ENCODE measurements around the gene DAPK3.

DAPK3 gene

DNA sequence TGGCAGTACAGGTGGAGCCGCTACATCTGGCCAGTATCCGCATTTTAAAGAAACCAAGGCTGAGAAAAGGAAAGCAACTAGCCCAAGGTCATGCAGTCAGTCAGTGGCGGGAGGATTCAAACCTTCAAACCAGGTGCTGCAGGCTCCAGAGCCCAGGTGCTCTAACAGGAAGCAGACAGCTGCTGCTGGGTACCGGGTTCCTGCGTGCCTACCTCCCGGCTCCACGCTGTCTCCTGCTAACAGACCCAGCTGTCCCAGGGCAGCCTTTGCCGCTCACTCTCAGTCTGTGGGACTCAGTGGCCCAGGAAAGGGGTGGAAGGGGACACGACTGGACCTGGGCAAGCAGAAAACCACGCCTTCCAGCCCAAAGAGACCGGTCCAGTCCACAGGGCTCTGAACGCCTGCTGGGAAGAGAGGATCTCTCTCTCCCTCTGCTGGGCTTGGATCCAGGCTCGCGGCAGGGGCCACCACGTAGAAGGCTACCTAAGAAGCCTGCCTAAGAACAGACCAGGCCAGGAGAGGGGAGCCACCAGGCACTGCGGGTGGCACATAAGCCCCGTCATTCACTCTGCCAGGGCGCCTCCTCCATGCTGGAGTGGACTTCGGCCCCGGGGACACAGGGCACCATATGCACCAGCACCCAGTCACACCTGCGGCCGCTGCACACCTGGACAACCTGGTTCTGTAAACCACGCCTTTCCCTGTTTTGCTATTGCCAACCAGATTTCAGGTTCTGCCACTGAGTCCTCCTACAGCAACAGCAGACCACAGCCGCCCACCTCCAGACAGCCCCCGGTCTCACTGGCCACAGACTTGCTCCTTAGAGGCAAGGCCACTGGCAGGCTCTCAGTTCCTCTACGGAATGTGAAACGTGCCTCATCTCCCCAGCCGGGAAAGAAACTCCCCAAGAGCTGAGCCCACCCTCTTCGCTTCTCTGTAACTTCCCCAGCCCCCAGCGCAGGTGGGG lies 4.6 kb downstream of the DAPK3 start:
- H3F3A ChIP-seq (ENCODE audit: insufficient read depth, low read length), result peaks cover 2% of the 10 kb centered on the region
- H3K4me1 ChIP-seq (ENCODE audit: low read length), result 0 out of 2 replicates have a peak, but pooled peaks cover 4% of the 10 kb centered on the region
- no peaks in the 10 kb centered on the region for H3K27me3 ChIP-seq (replicated peaks; ENCODE audit: insufficient read depth, low read length)
- H3K9ac ChIP-seq (ENCODE audit: low read length), result no peak overlapping the region
- TF ChIP-seq EZH2 (optimal IDR thresholded peaks at IDR 0.05; ENCODE audit: low read depth, low read length), result no peak
- TF ChIP-seq EZH2phosphoT487 (IDR thresholded peaks at IDR 0.05; ENCODE audit: low read length), result no peak
- no peak for TF ChIP-seq CTCF (IDR thresholded peaks at IDR 0.05; ENCODE audit: low read length)
- no peak overlapping the region for H2AFZ ChIP-seq (ENCODE audit: low read length)
- peaks cover 45% of the 10 kb centered on the region for H3K79me2 ChIP-seq (ENCODE audit: low read length)
- H4K20me1 ChIP-seq (ENCODE audit: insufficient read depth, low read length), result no peaks in the 10 kb centered on the region
- no peaks in the 10 kb centered on the region for H3K9me3 ChIP-seq (replicated peaks; ENCODE audit: insufficient read depth, low read length)
- H3K36me3 ChIP-seq (replicated peaks; ENCODE audit: insufficient read depth, low read length), result peaks cover 7% of the 10 kb centered on the region; the same call in 1 of the 2 replicates
- H3K4me3 ChIP-seq (ENCODE audit: low read length), result no peak overlapping the region
- no peak overlapping the region for H3K4me2 ChIP-seq (ENCODE audit: low read depth, low read length)
- no peak overlapping the region for H3K27ac ChIP-seq (ENCODE audit: low read length)
- DNase-seq, result no peak
- no peaks in the 10 kb centered on the region for H3K9me2 ChIP-seq (replicated peaks; ENCODE audit: insufficient read depth, low read length)

- Histone ChIP-seq H3F3A (ENCODE audit: insufficient read depth, low read length) (no peaks in the 10 kb centered on the region), H3K79me2 (ENCODE audit: low read length) (peaks cover 32% of the 10 kb centered on the region), H3K9me2 (replicated peaks; ENCODE audit: insufficient read depth, low read length) (no peaks in the 10 kb centered on the region), H3K9ac (ENCODE audit: low read length) (no peak overlapping the region), H2AFZ (ENCODE audit: low read length) (no peak overlapping the region), H4K20me1 (ENCODE audit: insufficient read depth, low read length) (no peaks in the 10 kb centered on the region), H3K4me1 (ENCODE audit: low read length) (no peaks in the 10 kb centered on the region), H3K27ac (ENCODE audit: low read length) (no peak overlapping the region), H3K36me3 (replicated peaks; ENCODE audit: insufficient read depth, low read length) (peaks cover 9% of the 10 kb centered on the region), H3K4me3 (ENCODE audit: low read length) (no peak overlapping the region), H3K27me3 (replicated peaks; ENCODE audit: insufficient read depth, low read length) (no peaks in the 10 kb centered on the region), H3K4me2 (ENCODE audit: low read depth, low read length) (no peak overlapping the region), H3K9me3 (replicated peaks; ENCODE audit: insufficient read depth, low read length) (no peaks in the 10 kb centered on the region)
- no peak for TF ChIP-seq EZH2phosphoT487 (IDR thresholded peaks at IDR 0.05; ENCODE audit: low read length)
- TF ChIP-seq CTCF (IDR thresholded peaks at IDR 0.05; ENCODE audit: low read length), result no peak
- TF ChIP-seq EZH2 (optimal IDR thresholded peaks at IDR 0.05; ENCODE audit: low read depth, low read length), result no peak
- no peak for DNase-seq
Observed at GRCh38 chr19:3964256-3965194, 6.4 kb downstream of the DAPK3 start.

DNA sequence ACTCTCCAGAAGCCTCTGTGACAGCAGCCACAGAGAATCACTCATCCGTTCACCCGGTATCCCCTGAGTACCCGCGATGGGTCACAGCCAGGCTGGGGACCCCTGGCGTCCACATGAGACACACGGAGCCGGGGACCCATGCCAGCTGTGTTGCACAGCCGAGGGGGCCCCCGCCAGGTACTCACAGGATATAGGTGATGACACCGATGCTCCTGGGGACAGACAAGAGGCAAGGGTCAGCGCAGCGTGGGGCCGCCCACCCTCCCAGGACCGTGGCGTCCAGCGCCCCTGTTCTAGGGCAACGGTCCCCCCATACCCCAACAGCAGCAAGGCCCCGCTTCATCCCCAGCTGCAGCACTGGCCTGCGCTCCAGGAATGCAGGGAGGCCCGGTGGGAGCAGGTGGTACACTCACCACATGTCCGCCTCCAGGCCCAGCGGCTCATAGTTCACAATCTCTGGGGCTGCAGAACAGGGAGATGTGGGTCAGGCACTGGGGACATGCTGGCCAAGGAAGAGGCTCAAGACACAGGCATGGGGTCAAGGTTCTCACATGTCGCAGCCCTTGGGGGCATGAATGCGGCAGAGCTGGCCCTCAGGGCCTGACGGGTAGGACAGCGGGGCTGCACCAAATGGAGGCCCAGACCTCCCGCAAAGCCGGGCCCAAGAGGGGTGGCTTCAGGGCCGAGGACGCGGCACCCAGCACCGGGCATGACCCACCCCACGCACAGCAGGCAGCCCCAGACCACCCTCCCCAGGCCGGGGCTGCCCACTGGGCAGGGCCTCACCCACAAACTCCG lies 7.2 kb downstream of the DAPK3 start:
- DNase-seq, result no peak
- TF ChIP-seq EZH2phosphoT487 (IDR thresholded peaks at IDR 0.05; ENCODE audit: low read length), result no peak
- no peak for TF ChIP-seq CTCF (IDR thresholded peaks at IDR 0.05; ENCODE audit: low read length)
- TF ChIP-seq EZH2 (optimal IDR thresholded peaks at IDR 0.05; ENCODE audit: low read depth, low read length), result no peak
- H3K4me1 ChIP-seq (ENCODE audit: low read length), result no peaks in the 10 kb centered on the region
- H3K36me3 ChIP-seq (replicated peaks; ENCODE audit: insufficient read depth, low read length), result peaks cover 9% of the 10 kb centered on the region
- H3K27ac ChIP-seq (ENCODE audit: low read length), result no peak overlapping the region
- no peak overlapping the region for H2AFZ ChIP-seq (ENCODE audit: low read length)
- peaks cover 23% of the 10 kb centered on the region for H3K79me2 ChIP-seq (ENCODE audit: low read length)
- H3K4me3 ChIP-seq (ENCODE audit: low read length), result no peak overlapping the region
- no peak overlapping the region for H3K4me2 ChIP-seq (ENCODE audit: low read depth, low read length)
- H3K27me3 ChIP-seq (replicated peaks; ENCODE audit: insufficient read depth, low read length), result no peaks in the 10 kb centered on the region
- H3K9me2 ChIP-seq (replicated peaks; ENCODE audit: insufficient read depth, low read length), result no peaks in the 10 kb centered on the region
- no peaks in the 10 kb centered on the region for H3F3A ChIP-seq (ENCODE audit: insufficient read depth, low read length)
- H3K9ac ChIP-seq (ENCODE audit: low read length), result no peak overlapping the region
- H3K9me3 ChIP-seq (replicated peaks; ENCODE audit: insufficient read depth, low read length), result no peaks in the 10 kb centered on the region
- H4K20me1 ChIP-seq (ENCODE audit: insufficient read depth, low read length), result no peaks in the 10 kb centered on the region
